PC-3 (cell line): ENCODE results near the gene TTC5. TPM values are rescaled to one million over a fixed set of nuclear protein-coding genes. Genes with fewer than 3 reads are reported as not detected.

Experiments used
- ATAC-seq: fragments of 200-7000 bp; cut with Tn5 transposase; 2 replicates; pipeline ENCODE4 v1.9.1; 2020; ENCODE audit warnings: mild to moderate bottlenecking, moderate library complexity
- BruUV-seq: library from RNA; stranded (reverse); fragments of 400-500 nt; replicated peaks from 2 replicates; lab custom pipeline; 2021; lab: Mats Ljungman, UMichigan
- CTCF ChIA-PET: fragments of 300-600 bp; sonication (Branson Sonifier 250); formaldehyde crosslinking; loops from one replicate; lab custom pipeline; 2022; ENCODE audit warnings: antibody characterized with exemption; lab: Charles Lee
- POLR2A ChIA-PET: fragments of 300-600 bp; sonication (Branson Sonifier 250); formaldehyde crosslinking; loops from one replicate; lab custom pipeline; 2022; ENCODE audit warnings: antibody characterized with exemption; ENCODE audit not compliant: unreplicated experiment; lab: Charles Lee
- DNase-seq: peaks from one replicate; pipeline ENCODE4 v3.0.0-alpha.2; 2015
- H2AFZ ChIP-seq: fragments of 300-600 bp; sonication (generic); 2 replicates; pipeline ENCODE4 v1.6.0; 2016; ENCODE audit warnings: antibody characterized with exemption, low read length
- H3F3A ChIP-seq: fragments of 300-600 bp; sonication (generic); one replicate; pipeline ENCODE4 v1.6.0; 2017; ENCODE audit warnings: antibody characterized with exemption, low read length, control low read depth, mild to moderate bottlenecking; ENCODE audit not compliant: unreplicated experiment
- H3K27ac ChIP-seq: fragments of 300-600 bp; sonication (generic); 2 replicates; pipeline ENCODE4 v1.5.1; 2016; ENCODE audit warnings: mild to moderate bottlenecking, low read length
- H3K27me3 ChIP-seq: fragments of 300-600 bp; sonication (generic); 2 replicates; pipeline ENCODE4 v1.6.1; 2016; ENCODE audit warnings: low read length, mixed read lengths
- H3K36me3 ChIP-seq: fragments of 300-600 bp; sonication (generic); 2 replicates; pipeline ENCODE4 v1.6.1; 2016; ENCODE audit warnings: low read depth, mixed run types, low read length, mixed read lengths
- H3K4me1 ChIP-seq: fragments of 300-600 bp; sonication (generic); 2 replicates; pipeline ENCODE4 v1.5.1; 2016; ENCODE audit warnings: low read length; ENCODE audit not compliant: insufficient read depth
- H3K4me2 ChIP-seq: fragments of 300-600 bp; sonication (generic); 2 replicates; pipeline ENCODE4 v1.6.0; 2016; ENCODE audit warnings: low read length
- H3K4me3 ChIP-seq: fragments of 300-600 bp; sonication (generic); 2 replicates; pipeline ENCODE4 v1.5.1; 2016; ENCODE audit warnings: mild to moderate bottlenecking, low read length, mixed read lengths
- H3K79me2 ChIP-seq: fragments of 300-600 bp; sonication (generic); 2 replicates; pipeline ENCODE4 v1.6.1; 2017; ENCODE audit warnings: low read length, mixed read lengths
- H3K9ac ChIP-seq: fragments of 300-600 bp; sonication (generic); 2 replicates; pipeline ENCODE4 v1.6.0; 2016; ENCODE audit warnings: mild to moderate bottlenecking, low read length
- H3K9me2 ChIP-seq: fragments of 300-600 bp; sonication (generic); replicated peaks from 2 replicates; pipeline ENCODE4 v1.6.1; 2016; ENCODE audit warnings: mixed run types, low read length, mixed read lengths
- H3K9me3 ChIP-seq: fragments of 300-600 bp; sonication (generic); 2 replicates; pipeline ENCODE4 v1.6.1; 2016; ENCODE audit warnings: low read length, mixed read lengths
- H4K20me1 ChIP-seq: fragments of 300-600 bp; sonication (generic); 2 replicates; pipeline ENCODE4 v1.6.1; 2016; ENCODE audit warnings: low read length, mixed read lengths
- CTCF ChIP-seq: fragments of 300-600 bp; sonication (generic); conservative IDR thresholded peaks from 2 replicates; pipeline ENCODE4 v1.5.1; 2017; ENCODE audit warnings: antibody characterized with exemption, low read depth, mild to moderate bottlenecking, low read length
- EZH2 ChIP-seq: fragments of 300-600 bp; sonication (generic); IDR thresholded peaks from one replicate; pipeline ENCODE4 v1.6.1; 2017; ENCODE audit warnings: antibody characterized with exemption, mild to moderate bottlenecking, low read length; ENCODE audit not compliant: unreplicated experiment
- EZH2phosphoT487 ChIP-seq: fragments of 300-600 bp; sonication (generic); IDR thresholded peaks from 2 replicates; pipeline ENCODE4 v1.6.1; 2018; ENCODE audit warnings: mild to moderate bottlenecking, antibody characterized with exemption, low read length, borderline replicate concordance
- intact Hi-C: fragments of 100-400 bp; cut with micrococcal nuclease; formaldehyde crosslinking; loops from 2 replicates; pipeline ENCODE4 v1.9.0; 2023
- total RNA-seq: library from RNA; depleted of rRNA; stranded (reverse); fragments of >200 nt; gene quantifications from 2 replicates; pipeline ENCODE4 v1.2.3, GENCODE V29; 2014

TTC5 gene
- total RNA-seq, 1 experiment from 2014 or later = 9.8 TPM

DNA sequence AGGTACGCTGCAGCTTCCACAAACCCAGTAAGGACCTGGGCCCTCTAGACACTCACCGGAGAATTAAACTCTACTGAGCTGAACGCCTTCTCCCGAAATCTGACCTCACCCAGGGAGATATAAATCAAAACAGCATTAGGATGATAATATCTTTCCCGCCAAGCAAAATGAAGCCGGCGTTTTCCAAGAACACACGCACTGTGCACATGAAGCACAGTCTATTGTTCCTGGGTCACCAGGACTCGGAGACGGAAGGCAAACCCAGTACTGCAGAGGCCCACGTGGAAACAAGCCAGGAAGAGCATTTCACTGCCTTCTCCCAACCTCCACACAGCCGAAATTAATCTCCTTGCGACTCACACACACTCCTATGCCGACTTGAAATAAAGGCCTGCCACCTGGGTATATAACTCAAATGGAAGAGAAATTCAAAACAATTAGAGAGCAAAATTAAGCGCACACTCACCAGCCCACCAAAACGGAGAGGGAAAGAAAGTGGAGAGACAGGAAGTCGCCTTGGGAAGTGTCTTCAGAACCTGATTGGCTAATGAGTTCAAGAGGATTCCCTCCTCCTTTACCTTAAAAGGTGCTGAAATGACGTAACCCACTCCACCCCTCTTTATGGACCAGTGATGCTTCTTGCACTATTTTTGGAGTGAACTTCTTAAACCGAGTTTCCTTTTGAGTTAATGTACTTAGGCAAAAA lies 27.2 kb upstream of the TTC5 start, which contains the start of gene CCNB1IP1:
TSS of gene CCNB1IP1 (minus strand) at position 492 of the 706 bp plus-strand sequence. CDS start 16,756 bp downstream, outside the sequence.
- intact Hi-C loops = loop anchor here (1.0 kb wide), 1 partner anchor 10 kb away; the partner anchor contains the start of gene PARP2

DNA sequence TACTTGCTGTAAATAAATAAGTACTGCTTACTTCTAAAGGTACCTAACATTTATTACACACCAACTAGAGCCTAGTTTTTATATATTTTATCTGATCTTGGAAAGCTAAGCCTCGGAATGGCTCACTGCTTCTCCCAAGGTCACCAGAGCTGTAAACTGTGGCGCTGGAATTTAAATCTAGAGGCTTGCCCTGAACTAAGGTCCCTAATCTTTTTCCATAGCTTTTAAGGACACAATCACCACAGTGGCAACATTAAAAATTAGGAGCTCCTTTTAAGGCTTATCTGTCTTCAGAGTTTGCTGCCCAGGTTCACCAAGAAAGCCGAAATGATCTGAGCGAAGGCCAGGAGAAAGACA lies 26.7 kb upstream of the TTC5 start:
- H3K36me3 ChIP-seq = peaks cover 8% of the 10 kb centered on the region; the same call in 1 of the 2 replicates
- no peak for DNase-seq
- peaks cover 10% of the 10 kb centered on the region for H3K4me1 ChIP-seq
- BruUV-seq = no TSS peak
- H3F3A ChIP-seq = no peaks in the 10 kb centered on the region
- no peaks in the 10 kb centered on the region; the same call in 1 of the 2 replicates for H4K20me1 ChIP-seq
- no peaks in the 10 kb centered on the region for H3K9me2 ChIP-seq
- no peak for TF ChIP-seq EZH2
- TF ChIP-seq EZH2phosphoT487 = no peak
- TF ChIP-seq CTCF = no peak
- no peaks in the 10 kb centered on the region for H3K9me3 ChIP-seq
- H3K27me3 ChIP-seq = no peaks in the 10 kb centered on the region
- peak overlapping the region; percentile 91 for H3K4me2 ChIP-seq
- peak overlapping the region; percentile 26 for H3K27ac ChIP-seq
- H2AFZ ChIP-seq = peak overlapping the region; percentile 79
- CTCF ChIA-PET = interaction anchor here (0.5 kb wide), 1 partner anchor 10 kb away, joined by 8 read pairs; no protein-coding TSS in a partner anchor
- peaks cover 46% of the 10 kb centered on the region for H3K79me2 ChIP-seq
- H3K4me3 ChIP-seq = peak overlapping the region; percentile 83
- ATAC-seq = peak; percentile 36
- POLR2A ChIA-PET = interaction anchor here (0.9 kb wide), 1 partner anchor 10 kb away, joined by 9 read pairs; no protein-coding TSS in a partner anchor
- peak overlapping the region; percentile 82 for H3K9ac ChIP-seq
- intact Hi-C loops = no loop called here

More for the DNA sequence above, 27.2 kb upstream of the TTC5 start, which contains the start of gene CCNB1IP1:
- peaks cover 8% of the 10 kb centered on the region; the same call in 1 of the 2 replicates for H3K36me3 ChIP-seq
- H3F3A ChIP-seq = no peaks in the 10 kb centered on the region
- peak within 1 kb of the TSS; percentile 82 for H3K9ac ChIP-seq
- peak within 1 kb of the TSS; percentile 91 for H3K4me2 ChIP-seq
- H3K9me2 ChIP-seq = no peaks in the 10 kb centered on the region
- no peaks in the 10 kb centered on the region for H3K27me3 ChIP-seq
- peak within 1 kb of the TSS; percentile 26 for H3K27ac ChIP-seq
- peak; percentile 94 for DNase-seq
- peaks cover 46% of the 10 kb centered on the region for H3K79me2 ChIP-seq
- POLR2A ChIA-PET = interaction anchor here (0.6 to 0.9 kb wide), 2 partner anchors 10 to 1917 kb away, joined by 3 to 9 read pairs; no protein-coding TSS in a partner anchor
- BruUV-seq = TSS peak; percentile 91
- peaks cover 10% of the 10 kb centered on the region for H3K4me1 ChIP-seq
- peak; percentile 97 for ATAC-seq
- no peaks in the 10 kb centered on the region for H3K9me3 ChIP-seq
- H2AFZ ChIP-seq = peak within 1 kb of the TSS; percentile 79
- CTCF ChIA-PET = no interaction called here
- TF ChIP-seq EZH2phosphoT487 (no peak), CTCF (no peak), EZH2 (no peak)
- H4K20me1 ChIP-seq = no peaks in the 10 kb centered on the region; the same call in 1 of the 2 replicates
- H3K4me3 ChIP-seq = peak within 1 kb of the TSS; percentile 83
